AG09309 (cell line): ENCODE results near the gene EHBP1.
A peak's percentile ranks its signal among the peaks of the same experiment; 100 is the strongest.

Source experiments
- DNase-seq: peaks from one replicate; pipeline ENCODE4 v3.0.0-alpha.2; 2010; ENCODE audit warnings: low read depth
- H3K4me3 ChIP-seq: 2 replicates; pipeline ENCODE4 v1.5.1; 2011; ENCODE audit warnings: mild to moderate bottlenecking, low read depth, low read length, moderate library complexity; ENCODE audit not compliant: control insufficient read depth
- CTCF ChIP-seq: IDR thresholded peaks from 2 replicates; pipeline ENCODE4 v1.5.1; 2011; ENCODE audit warnings: mild to moderate bottlenecking, low read depth, low read length, inconsistent platforms; ENCODE audit not compliant: insufficient read depth, control insufficient read depth; ENCODE audit errors: missing control alignments

EHBP1 gene

GRCh38 chr2:62662131-62662530 lies 43.4 kb upstream of the EHBP1 start:
- no peak overlapping the region for H3K4me3 ChIP-seq
- no peak for DNase-seq
- TF ChIP-seq CTCF = no peak

- DNase-seq = no peak
- H3K4me3 ChIP-seq = no peak overlapping the region
- no peak for TF ChIP-seq CTCF
These were observed 43.0 kb upstream of the EHBP1 start for GRCh38 chr2:62662554-62662953.

GRCh38 chr2:62663411-62663810 lies 42.1 kb upstream of the EHBP1 start:
- H3K4me3 ChIP-seq = no peak overlapping the region
- TF ChIP-seq CTCF = no peak
- peak; percentile 96 for DNase-seq

- no peak for TF ChIP-seq CTCF
- peak; percentile 61 for DNase-seq
- H3K4me3 ChIP-seq = no peak overlapping the region
These were observed 41.4 kb upstream of the EHBP1 start for GRCh38 chr2:62663920-62664795.

- H3K4me3 ChIP-seq = no peak overlapping the region
- no peak for TF ChIP-seq CTCF
- no peak for DNase-seq
These were observed 40.1 kb upstream of the EHBP1 start for GRCh38 chr2:62665446-62665845.

- DNase-seq = no peak
- TF ChIP-seq CTCF = no peak
- H3K4me3 ChIP-seq = no peak overlapping the region
These were observed 36.3 kb upstream of the EHBP1 start for GRCh38 chr2:62669180-62669579.

GRCh38 chr2:62672601-62673000 lies 32.9 kb upstream of the EHBP1 start:
- H3K4me3 ChIP-seq = no peak overlapping the region
- TF ChIP-seq CTCF = no peak
- DNase-seq = no peak
